Posterior cingulate gyrus (tissue), 11 donors: ENCODE data around the gene ANTXR1.

Source experiments
- DNase-seq, 10 donors: peaks; one replicate each; pipeline versions ENCODE4 v3.0.0 to v3.0.0-alpha.2; 2020 to 2021; ENCODE audit warnings: mixed read lengths in 3 of 10
- intact Hi-C: fragments of 100-400 bp; cut with DNase I; formaldehyde crosslinking; loops from one replicate; pipeline ENCODE4 v1.15.1; 2023

Gene ANTXR1

GRCh38 chr2:69031466-69031865 lies 18.5 kb downstream of the ANTXR1 start:
- DNase-seq: no peak
- intact Hi-C loops: no loop called here

DNA sequence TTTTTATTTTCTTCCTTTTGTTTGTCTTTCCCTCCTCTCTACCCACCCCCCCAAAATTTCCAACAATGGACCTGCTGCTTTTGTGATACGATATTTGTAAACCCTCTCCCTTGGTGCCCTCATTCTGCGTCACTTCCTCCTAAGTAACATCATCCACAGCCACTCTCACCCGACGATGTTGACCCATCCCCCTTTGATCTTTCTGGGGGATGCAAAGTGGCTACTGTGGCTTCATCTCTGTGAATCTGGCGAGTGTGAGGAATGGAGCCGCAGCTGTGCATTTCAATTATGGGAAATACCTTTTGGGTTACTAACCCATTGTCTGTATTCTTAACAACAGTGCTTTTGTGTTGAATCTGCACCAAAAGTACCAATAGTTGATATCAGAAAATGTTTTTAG lies 19.4 kb downstream of the ANTXR1 start:
- DNase-seq: no peak
- intact Hi-C loops: no loop called here

- intact Hi-C loops: no loop called here
- no peak for DNase-seq
Observed at GRCh38 chr2:69033461-69034095, 20.6 kb downstream of the ANTXR1 start.

- DNase-seq: no peak
- intact Hi-C loops: no loop called here
Observed at GRCh38 chr2:69034122-69034521, 21.1 kb downstream of the ANTXR1 start.

GRCh38 chr2:69034845-69035244 lies 21.9 kb downstream of the ANTXR1 start:
- intact Hi-C loops: no loop called here
- no peak for DNase-seq

DNA sequence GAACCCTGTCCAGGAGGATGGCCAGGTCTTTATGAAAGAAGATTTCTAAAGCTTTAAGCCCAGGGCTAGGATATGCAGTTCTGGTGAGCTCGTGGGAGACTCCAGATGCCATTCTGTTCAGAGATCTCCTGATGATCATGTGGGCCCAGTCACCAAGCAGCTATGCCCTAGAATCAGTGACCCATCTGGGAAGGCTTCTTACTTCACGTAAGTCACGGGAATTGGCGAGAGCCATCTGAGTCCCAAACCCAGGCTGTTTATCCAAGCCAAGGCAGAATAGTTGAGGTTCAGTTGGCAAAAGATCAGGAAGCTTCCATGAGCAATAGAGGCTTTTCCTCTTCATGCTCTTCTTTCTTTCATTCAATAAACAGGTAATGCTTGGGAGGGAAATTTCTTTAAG lies 23.9 kb downstream of the ANTXR1 start:
- intact Hi-C loops: no loop called here
- no peak for DNase-seq

DNA sequence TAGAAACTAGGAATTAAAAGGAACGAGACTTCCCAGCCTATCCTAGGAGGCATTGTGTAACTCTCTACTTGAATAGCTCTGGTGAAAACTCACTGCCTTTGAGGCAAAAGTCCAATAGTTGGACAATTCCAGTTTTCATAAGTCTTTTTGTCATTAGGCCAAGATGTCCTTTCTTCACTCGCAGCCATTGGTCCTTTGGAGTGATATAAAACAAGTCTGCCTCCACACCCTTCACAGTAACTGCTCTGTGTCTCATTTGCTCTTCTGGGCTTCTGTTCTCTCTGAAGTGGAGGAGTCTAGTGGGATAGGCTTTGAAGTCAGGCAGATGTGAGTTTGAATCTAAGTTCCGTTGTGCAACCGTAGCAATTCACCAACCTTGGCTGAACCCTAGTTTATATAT lies 28.2 kb downstream of the ANTXR1 start:
- no peak for DNase-seq

GRCh38 chr2:69043736-69044400 lies 30.9 kb downstream of the ANTXR1 start:
- intact Hi-C loops: no loop called here
- DNase-seq: no peak

More for the DNA sequence above, 28.2 kb downstream of the ANTXR1 start:
- intact Hi-C loops: no loop called here

GRCh38 chr2:69046221-69046662 lies 33.3 kb downstream of the ANTXR1 start:
- intact Hi-C loops: no loop called here
- DNase-seq: no peak

GRCh38 chr2:69047625-69048145 lies 34.7 kb downstream of the ANTXR1 start:
- intact Hi-C loops: no loop called here
- DNase-seq: no peak

DNA sequence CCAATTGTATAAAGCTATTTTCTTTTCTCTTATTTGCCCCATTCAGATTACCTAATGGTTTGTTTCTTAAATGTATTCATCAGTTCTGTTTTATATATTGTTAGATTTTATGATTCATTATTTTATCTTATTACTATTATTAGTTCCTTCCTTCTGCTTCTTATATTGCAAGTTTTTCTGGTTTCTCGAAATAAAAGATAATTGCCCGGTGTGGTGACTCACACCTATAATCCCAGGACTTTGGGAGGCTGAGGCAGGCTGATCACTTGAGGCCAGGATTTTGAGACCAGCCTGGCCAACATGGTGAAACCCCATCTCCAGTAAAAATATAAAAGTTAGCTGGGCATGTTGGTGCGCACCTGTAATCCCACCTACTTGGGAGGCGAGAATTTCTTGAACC lies 37.8 kb downstream of the ANTXR1 start:
- no peak for DNase-seq
- intact Hi-C loops: no loop called here

- intact Hi-C loops: no loop called here
- no peak for DNase-seq
Observed at GRCh38 chr2:69053416-69053965, 40.5 kb downstream of the ANTXR1 start.

DNA sequence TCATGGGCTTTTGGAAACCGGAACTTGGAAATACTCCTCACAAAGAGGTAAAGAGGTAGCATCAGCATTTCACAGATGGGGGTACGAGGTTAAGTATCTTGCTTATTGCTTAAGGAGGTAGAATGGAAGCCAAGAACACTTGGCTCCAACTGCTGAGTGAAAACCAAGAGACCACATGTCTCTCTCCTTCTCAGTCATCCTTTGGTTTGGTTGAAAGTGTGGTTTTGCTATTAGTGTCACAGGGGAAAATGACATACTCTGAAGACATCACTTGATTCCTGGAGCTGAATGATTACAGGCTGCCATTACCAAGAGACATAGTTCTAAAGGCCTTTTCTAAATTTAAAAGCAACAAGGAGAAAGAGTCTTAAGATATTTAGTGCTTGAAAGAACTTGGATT lies 41.5 kb downstream of the ANTXR1 start:
- no peak for DNase-seq
- intact Hi-C loops: no loop called here

- intact Hi-C loops: no loop called here
Observed at GRCh38 chr2:69055688-69056470, 42.9 kb downstream of the ANTXR1 start.

DNA sequence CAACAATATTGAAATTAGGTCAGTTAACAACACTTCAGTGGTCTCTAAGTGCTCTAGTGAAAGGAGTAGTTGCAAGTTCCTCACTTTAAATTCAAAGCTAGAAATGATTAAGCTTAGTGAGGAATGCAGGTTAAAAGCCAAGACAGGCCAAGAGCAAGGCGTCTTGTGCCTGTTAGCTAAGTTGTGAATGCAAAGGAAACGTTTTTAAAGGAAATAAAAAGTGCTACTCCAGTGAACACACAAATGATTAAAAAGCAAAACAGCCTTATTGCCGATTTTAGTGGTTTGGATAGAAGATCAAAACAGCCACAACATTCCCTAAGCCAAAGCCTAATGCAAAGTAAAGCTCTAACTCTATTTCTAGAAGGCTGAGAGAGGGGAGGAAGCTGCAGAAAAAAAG lies 44.7 kb downstream of the ANTXR1 start:
- no peak for DNase-seq
- intact Hi-C loops: no loop called here

More at GRCh38 chr2:69055688-69056470, 42.9 kb downstream of the ANTXR1 start:
- no peak for DNase-seq

DNA sequence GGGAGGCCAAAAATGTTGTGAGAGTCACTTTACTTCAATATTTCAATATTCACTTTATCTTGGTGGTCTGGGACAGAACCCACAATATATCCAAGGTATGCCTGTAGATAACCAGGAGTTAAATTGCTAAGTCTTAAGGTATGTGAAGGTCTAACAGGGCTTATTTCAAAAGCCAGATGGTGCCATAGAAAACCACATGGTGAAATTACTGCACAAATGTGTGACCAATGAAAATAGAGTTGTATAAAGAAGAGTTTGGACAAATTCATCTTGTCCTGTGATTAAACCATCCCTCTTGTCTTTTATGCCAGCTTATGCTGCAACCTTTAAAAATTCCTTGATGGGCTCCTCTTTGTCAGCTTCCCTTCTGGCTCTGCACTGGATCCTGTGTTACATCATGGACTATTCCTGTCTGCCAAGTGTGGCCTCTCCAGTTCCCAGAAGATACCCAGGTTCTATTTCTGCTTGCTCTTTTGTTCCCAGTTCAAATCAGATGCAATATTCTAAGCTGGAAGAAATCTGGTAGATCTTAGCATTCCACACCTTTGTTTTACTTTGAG lies 46.8 kb downstream of the ANTXR1 start:
- intact Hi-C loops: no loop called here

DNA sequence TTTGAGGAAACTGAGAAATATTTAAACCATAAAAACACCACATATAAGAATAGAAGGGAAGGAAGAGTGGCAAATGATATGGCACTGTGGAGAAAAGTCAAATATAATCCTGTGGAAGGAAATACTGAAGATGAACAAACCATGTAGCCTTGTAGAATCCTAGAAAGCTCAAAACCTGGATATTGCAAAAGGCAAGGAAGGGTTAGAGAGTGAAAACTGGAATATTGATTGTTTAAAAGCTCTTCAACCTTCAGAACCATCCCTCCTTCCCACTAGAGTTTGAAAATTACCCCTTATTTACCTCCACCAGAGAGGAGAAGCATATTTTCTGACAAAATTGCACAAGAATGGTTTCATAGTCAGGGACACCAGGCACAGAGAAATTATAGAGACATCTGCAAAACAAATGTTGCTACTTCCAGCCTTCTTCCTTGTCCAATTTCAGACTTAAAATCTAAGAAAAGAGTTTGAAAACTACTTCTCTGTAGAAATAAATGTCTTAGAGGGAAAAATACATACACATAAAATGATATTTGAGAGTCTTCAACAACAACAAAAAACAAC lies 48.0 kb downstream of the ANTXR1 start:
- DNase-seq: no peak
- intact Hi-C loops: no loop called here

More for the DNA sequence above, 46.8 kb downstream of the ANTXR1 start:
- no peak for DNase-seq

GRCh38 chr2:69061525-69061924 lies 48.5 kb downstream of the ANTXR1 start:
- intact Hi-C loops: no loop called here
- DNase-seq: no peak

DNA sequence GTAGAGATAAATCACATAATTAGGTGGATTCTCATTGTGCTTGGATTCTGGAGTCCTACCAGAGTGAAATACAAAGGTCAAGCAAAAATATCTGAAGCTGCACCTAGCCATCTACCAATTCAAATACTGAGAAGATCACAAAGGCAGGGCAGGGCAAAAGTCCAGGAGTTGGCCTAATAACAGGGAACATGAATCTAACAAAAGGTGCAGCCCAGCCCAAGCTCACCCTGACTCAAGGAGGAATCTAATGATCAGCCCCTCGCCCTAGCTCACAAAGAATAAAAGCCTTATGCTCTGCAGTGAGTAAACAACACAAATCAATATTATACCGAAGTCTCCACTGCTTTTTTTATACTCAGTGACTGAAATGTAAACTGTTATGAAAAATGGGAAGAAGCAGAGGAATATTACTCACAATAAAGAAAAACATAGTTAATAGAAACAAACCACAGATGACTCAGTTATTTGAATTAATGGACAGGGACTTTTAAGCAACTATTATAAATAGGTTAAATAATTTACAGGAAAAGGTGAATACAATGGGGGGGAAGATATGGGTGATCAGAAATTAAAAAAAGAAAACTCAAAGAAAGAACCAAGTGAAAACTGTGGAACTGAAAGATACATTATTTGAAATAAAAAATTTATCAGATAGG lies 49.5 kb downstream of the ANTXR1 start:
- intact Hi-C loops: no loop called here
- no peak for DNase-seq
